Measurements from ENCODE around the gene USP30. TPM values are rescaled to one million over a fixed set of nuclear protein-coding genes. Genes with fewer than 3 reads are reported as not detected.
A peak's percentile ranks its signal among the peaks of the same experiment; 100 is the strongest.

The USP30 gene
- total and polyA plus RNA-seq, 9 of the 15 experiments (the other 6 are each of a cell fraction or from before 2014, with no cell fraction given): 1.4 to 15.2 (median 7.0) TPM

DNA sequence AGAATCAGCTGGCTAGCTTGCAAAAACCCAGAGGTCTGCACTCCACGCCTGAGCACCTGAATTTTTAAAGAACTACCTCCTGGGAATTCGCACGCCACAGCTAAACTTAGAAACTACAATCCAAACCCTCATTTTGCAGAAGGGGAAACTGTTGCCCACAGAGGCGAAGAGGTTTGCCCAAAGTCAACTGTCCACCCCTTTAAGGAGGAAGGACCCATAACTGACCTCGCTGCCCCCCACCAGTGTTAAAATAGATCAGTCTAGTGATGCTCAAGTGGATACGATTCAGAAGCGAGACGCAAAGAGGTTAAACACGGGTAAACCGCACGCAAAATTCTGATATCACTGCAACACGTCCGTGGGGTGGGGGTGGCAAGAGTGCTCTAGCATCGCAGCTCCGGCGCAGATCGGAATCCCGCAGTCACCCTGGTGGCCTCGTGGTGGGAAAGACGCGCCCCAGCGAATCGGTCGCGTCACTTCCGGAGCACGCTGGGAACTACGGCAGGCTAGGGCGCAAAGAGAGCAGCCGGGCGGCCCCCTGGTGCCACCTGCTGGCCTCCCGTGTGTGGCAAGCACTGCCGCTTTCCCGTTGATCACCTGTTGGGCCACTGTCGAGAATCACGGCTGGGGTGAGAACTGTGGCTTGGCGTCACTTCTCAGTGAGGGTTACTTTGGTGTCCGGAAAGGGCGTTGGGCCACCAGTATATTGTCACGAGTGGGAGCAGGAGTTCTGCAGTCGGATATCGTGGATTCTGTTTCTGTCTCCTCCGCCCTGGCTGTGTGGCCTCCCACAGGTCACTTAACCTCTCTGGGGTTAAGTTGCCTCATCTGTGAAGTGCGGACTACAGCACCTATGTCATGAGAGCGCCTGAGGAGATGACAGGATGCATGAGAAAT lies 40.9 kb downstream of the USP30 start, which contains the start of gene ALKBH2 (continued):
- TF ChIP-seq ZNF263 (CRISPR knock-in tag; IDR thresholded peaks at IDR 0.05; ENCODE audit: borderline replicate concordance) (no peak; the same call in 1 of the 2 replicates), MAFG (tag; conservative IDR thresholded peaks at IDR 0.05) (no peak), PHB2 (IDR thresholded peaks at IDR 0.05; ENCODE audit: low read depth) (no peak), SP1 (CRISPR knock-in tag; IDR thresholded peaks at IDR 0.05) (peak; percentile 87), ZNF717 (CRISPR knock-in tag; IDR thresholded peaks at IDR 0.05) (no peak)
- TF ChIP-seq, protein P1, sequence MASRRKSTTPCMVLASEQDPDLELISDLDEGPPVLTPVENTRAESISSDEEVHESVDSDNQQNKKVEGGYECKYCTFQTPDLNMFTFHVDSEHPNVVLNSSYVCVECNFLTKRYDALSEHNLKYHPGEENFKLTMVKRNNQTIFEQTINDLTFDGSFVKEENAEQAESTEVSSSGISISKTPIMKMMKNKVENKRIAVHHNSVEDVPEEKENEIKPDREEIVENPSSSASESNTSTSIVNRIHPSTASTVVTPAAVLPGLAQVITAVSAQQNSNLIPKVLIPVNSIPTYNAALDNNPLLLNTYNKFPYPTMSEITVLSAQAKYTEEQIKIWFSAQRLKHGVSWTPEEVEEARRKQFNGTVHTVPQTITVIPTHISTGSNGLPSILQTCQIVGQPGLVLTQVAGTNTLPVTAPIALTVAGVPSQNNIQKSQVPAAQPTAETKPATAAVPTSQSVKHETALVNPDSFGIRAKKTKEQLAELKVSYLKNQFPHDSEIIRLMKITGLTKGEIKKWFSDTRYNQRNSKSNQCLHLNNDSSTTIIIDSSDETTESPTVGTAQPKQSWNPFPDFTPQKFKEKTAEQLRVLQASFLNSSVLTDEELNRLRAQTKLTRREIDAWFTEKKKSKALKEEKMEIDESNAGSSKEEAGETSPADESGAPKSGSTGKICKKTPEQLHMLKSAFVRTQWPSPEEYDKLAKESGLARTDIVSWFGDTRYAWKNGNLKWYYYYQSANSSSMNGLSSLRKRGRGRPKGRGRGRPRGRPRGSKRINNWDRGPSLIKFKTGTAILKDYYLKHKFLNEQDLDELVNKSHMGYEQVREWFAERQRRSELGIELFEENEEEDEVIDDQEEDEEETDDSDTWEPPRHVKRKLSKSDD (conservative IDR thresholded peaks at IDR 0.05; ENCODE audit: low read length): peak; percentile 75; the same call in 1 of the 2 replicates
- TF ChIP-seq, protein P2, sequence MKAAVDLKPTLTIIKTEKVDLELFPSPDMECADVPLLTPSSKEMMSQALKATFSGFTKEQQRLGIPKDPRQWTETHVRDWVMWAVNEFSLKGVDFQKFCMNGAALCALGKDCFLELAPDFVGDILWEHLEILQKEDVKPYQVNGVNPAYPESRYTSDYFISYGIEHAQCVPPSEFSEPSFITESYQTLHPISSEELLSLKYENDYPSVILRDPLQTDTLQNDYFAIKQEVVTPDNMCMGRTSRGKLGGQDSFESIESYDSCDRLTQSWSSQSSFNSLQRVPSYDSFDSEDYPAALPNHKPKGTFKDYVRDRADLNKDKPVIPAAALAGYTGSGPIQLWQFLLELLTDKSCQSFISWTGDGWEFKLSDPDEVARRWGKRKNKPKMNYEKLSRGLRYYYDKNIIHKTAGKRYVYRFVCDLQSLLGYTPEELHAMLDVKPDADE (conservative IDR thresholded peaks at IDR 0.05; ENCODE audit: control insufficient read depth, low read depth, low read length): peak; percentile 89
- TF ChIP-seq, protein P3, sequence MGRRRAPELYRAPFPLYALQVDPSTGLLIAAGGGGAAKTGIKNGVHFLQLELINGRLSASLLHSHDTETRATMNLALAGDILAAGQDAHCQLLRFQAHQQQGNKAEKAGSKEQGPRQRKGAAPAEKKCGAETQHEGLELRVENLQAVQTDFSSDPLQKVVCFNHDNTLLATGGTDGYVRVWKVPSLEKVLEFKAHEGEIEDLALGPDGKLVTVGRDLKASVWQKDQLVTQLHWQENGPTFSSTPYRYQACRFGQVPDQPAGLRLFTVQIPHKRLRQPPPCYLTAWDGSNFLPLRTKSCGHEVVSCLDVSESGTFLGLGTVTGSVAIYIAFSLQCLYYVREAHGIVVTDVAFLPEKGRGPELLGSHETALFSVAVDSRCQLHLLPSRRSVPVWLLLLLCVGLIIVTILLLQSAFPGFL (CRISPR knock-in tag; IDR thresholded peaks at IDR 0.05): no peak

All from K562 (cell line).